HG02678 (cell line): ENCODE data around the gene FAIM2.

ENCODE experiments used
- ATAC-seq: cut with Tn5 transposase; IDR thresholded peaks from one replicate; pipeline ENCODE4 v1.9.1; 2021; ENCODE audit warnings: mild to moderate bottlenecking, moderate library complexity; ENCODE audit not compliant: unreplicated experiment

The FAIM2 gene

GRCh38 chr12:49899921-49900320 is 3.8 kb downstream of the FAIM2 start:
- no peak for ATAC-seq

GRCh38 chr12:49899286-49899843 is 4.3 kb downstream of the FAIM2 start:
- ATAC-seq: no peak

GRCh38 chr12:49897276-49897675 is 6.4 kb downstream of the FAIM2 start:
- no peak for ATAC-seq

GRCh38 chr12:49895773-49896172 is 7.9 kb downstream of the FAIM2 start:
- no peak for ATAC-seq

- no peak for ATAC-seq
Observed at GRCh38 chr12:49894751-49895148, 8.9 kb downstream of the FAIM2 start.

- no peak for ATAC-seq
Observed at GRCh38 chr12:49893753-49894750, 9.6 kb downstream of the FAIM2 start.

- ATAC-seq: no peak
Observed at GRCh38 chr12:49892732-49893317, 10.9 kb downstream of the FAIM2 start.

- no peak for ATAC-seq
Observed at GRCh38 chr12:49892084-49892731, 11.5 kb downstream of the FAIM2 start.

GRCh38 chr12:49891476-49891875 is 12.2 kb downstream of the FAIM2 start:
- no peak for ATAC-seq

- ATAC-seq: no peak
Observed at GRCh38 chr12:49891012-49891411, 12.7 kb downstream of the FAIM2 start.

GRCh38 chr12:49890096-49890461 is 13.6 kb downstream of the FAIM2 start:
- ATAC-seq: no peak

GRCh38 chr12:49889361-49890095 is 14.2 kb downstream of the FAIM2 start:
- no peak for ATAC-seq

- ATAC-seq: no peak
Observed at GRCh38 chr12:49888461-49889151, 15.1 kb downstream of the FAIM2 start.

GRCh38 chr12:49887536-49888401 is 15.9 kb downstream of the FAIM2 start:
- ATAC-seq: no peak

- no peak for ATAC-seq
Observed at GRCh38 chr12:49887091-49887490, 16.6 kb downstream of the FAIM2 start.

GRCh38 chr12:49885663-49886461 is 17.8 kb downstream of the FAIM2 start:
- ATAC-seq: no peak

GRCh38 chr12:49885118-49885517 is 18.6 kb downstream of the FAIM2 start:
- no peak for ATAC-seq

GRCh38 chr12:49882851-49883464 is 20.7 kb downstream of the FAIM2 start:
- ATAC-seq: no peak
